Cardiac septum (tissue), 1 donor: Measurements from ENCODE around the gene COX8A. TPM values are rescaled to one million over a fixed set of nuclear protein-coding genes. Genes with fewer than 3 reads are reported as not detected.
A peak's percentile ranks its signal among the peaks of the same experiment; 100 is the strongest.

Source experiments
- DNase-seq: peaks from one replicate; pipeline ENCODE4 v3.0.0-alpha.2; 2020; ENCODE audit warnings: low spot score
- intact Hi-C: fragments of 100-400 bp; cut with DNase I; formaldehyde crosslinking; loops from one replicate; pipeline ENCODE4 v1.14.0; 2022
- long read RNA-seq: library from polyadenylated mRNA; unstranded; transcript quantifications from one replicate; pipeline ENCODE4 v2.0.0, GENCODE V29; 2021
- total RNA-seq: library from RNA; stranded (reverse); fragmentation: NEBNext Ultra II Directional; extraction: Animal tissue kit (Norgen Biotek cat#: 25700); gene quantifications from one replicate; pipeline ENCODE4 v1.2.1, GENCODE V29; 2021
- donor health status: DM: no; HTN: no; CAD: no.

The COX8A gene
- 877 TPM for total RNA-seq
- long read RNA-seq, transcript COX8A-201 (2 exons, 507 nt) = major isoform, 337 of 340 reads
- long read RNA-seq, partial matches to known transcripts = 0 of 340 reads
- long read RNA-seq, other reads (novel, unspliced or antisense) = 3 of 340 reads

- intact Hi-C loops = loop anchor here (1.0 kb wide), 1 partner anchor 136 kb away; no protein-coding TSS in a partner anchor
- peak; percentile 99 for DNase-seq
Observed at GRCh38 chr11:63974259-63975143, at the start of gene COX8A. COX8A (plus strand) TSS chr11:63974620; CDS start chr11:63974681, 61 bp downstream.

GRCh38 chr11:63929616-63930015, 44.8 kb upstream of the COX8A start:
- DNase-seq = no peak
- intact Hi-C loops = no loop called here

- no peak for DNase-seq
- intact Hi-C loops = no loop called here
Observed at GRCh38 chr11:63931045-63931444, 43.4 kb upstream of the COX8A start.

- DNase-seq = no peak
- intact Hi-C loops = no loop called here
Observed at GRCh38 chr11:63931876-63932275, 42.5 kb upstream of the COX8A start.

GRCh38 chr11:63933459-63933858, 41.0 kb upstream of the COX8A start:
- no peak for DNase-seq
- intact Hi-C loops = no loop called here

- intact Hi-C loops = loop anchor here (2.0 to 5.0 kb wide), 2 partner anchors 15 to 171 kb away; partner anchors contain the start of gene ZFTA
- no peak for DNase-seq
Observed at GRCh38 chr11:63937713-63938478, 36.5 kb upstream of the COX8A start.

- DNase-seq = peak; percentile 92
- intact Hi-C loops = loop anchor here (2.0 to 5.0 kb wide), 2 partner anchors 16 to 171 kb away; partner anchors contain the start of gene ZFTA
Observed at GRCh38 chr11:63938479-63939396, 35.7 kb upstream of the COX8A start, which contains the start of gene NAA40. NAA40 (plus strand) TSS chr11:63939002; CDS start chr11:63939097, 95 bp downstream.

GRCh38 chr11:63939397-63939891, 35.0 kb upstream of the COX8A start:
- DNase-seq = no peak
- intact Hi-C loops = loop anchor here (2.0 to 5.0 kb wide), 2 partner anchors 17 to 172 kb away; partner anchors contain the start of gene ZFTA

- intact Hi-C loops = no loop called here
Observed at GRCh38 chr11:63940786-63941185, 33.6 kb upstream of the COX8A start.

GRCh38 chr11:63941901-63942300, 32.5 kb upstream of the COX8A start:
- DNase-seq = no peak
- intact Hi-C loops = no loop called here

More at GRCh38 chr11:63940786-63941185, 33.6 kb upstream of the COX8A start:
- DNase-seq = no peak

GRCh38 chr11:63942803-63943202, 31.6 kb upstream of the COX8A start:
- no peak for DNase-seq
- intact Hi-C loops = no loop called here

- intact Hi-C loops = loop anchor here (1.0 kb wide), 1 partner anchor 108 kb away; no protein-coding TSS in a partner anchor
- DNase-seq = no peak
Observed at GRCh38 chr11:63944987-63945386, 29.4 kb upstream of the COX8A start.

GRCh38 chr11:63945477-63946163, 28.8 kb upstream of the COX8A start:
- intact Hi-C loops = loop anchor here (1.0 kb wide), 1 partner anchor 108 kb away; no protein-coding TSS in a partner anchor
- DNase-seq = no peak

- intact Hi-C loops = no loop called here
- no peak for DNase-seq
Observed at GRCh38 chr11:63951779-63952536, 22.5 kb upstream of the COX8A start.

GRCh38 chr11:63952570-63952969, 21.9 kb upstream of the COX8A start:
- DNase-seq = no peak
- intact Hi-C loops = no loop called here

GRCh38 chr11:63958008-63958407, 16.4 kb upstream of the COX8A start:
- no peak for DNase-seq
- intact Hi-C loops = no loop called here
